ENCODE results near the gene MALSU1. TPM values are rescaled to one million over a fixed set of nuclear protein-coding genes. Genes with fewer than 3 reads are reported as not detected.

The MALSU1 gene
- total RNA-seq, 2 experiments from 2014 or later = 46.3 to 52.8 TPM

DNA sequence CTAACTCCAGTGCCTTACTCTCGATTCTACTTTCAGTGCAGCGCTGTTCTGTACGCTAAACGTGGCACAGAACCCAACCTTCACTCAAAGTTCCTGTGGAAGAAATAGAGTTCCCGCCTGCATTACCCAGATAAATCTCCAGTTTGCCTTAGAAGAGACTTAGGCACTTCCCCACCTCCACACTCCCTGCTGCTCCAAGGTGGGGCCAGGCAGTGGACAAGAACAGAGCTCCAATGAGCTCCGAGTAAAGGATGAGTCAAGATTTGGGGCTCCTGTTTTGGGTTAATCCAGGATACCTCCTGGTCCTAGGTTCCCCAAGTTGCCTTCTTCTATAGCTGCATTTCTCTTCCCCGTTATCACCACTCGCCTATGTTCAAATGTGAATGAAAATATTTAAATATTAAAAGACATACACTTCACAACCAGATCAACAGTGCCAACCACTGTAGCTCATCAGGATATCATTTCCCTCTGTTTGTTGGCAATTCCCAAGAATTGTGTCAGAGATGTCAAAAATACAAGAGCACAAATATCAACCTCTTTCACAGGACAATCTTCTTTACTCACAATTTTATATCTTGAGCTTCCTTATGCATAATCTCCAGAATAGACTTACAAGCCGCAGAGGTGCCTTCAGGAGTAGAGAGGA lies 48.0 kb downstream of the MALSU1 start:
- peaks cover 24% of the 10 kb centered on the region for H3K4me1 Mint-ChIP-seq
- POLR2A ChIA-PET = interaction anchor here (1.0 to 1.3 kb wide), 2 partner anchors 44 to 47 kb away, joined by 3 read pairs; no protein-coding TSS in a partner anchor
- H3K4me3 Mint-ChIP-seq = peak overlapping the region; percentile 53
- peak overlapping the region; percentile 72 for H3K27ac Mint-ChIP-seq
- ATAC-seq (ENCODE audit: low read depth) = no peak
- H3K9me3 Mint-ChIP-seq = no peaks in the 10 kb centered on the region
- DNase-seq = no peak
- peaks cover 1% of the 10 kb centered on the region for H3K36me3 Mint-ChIP-seq
- no peaks in the 10 kb centered on the region for H3K27me3 Mint-ChIP-seq

DNA sequence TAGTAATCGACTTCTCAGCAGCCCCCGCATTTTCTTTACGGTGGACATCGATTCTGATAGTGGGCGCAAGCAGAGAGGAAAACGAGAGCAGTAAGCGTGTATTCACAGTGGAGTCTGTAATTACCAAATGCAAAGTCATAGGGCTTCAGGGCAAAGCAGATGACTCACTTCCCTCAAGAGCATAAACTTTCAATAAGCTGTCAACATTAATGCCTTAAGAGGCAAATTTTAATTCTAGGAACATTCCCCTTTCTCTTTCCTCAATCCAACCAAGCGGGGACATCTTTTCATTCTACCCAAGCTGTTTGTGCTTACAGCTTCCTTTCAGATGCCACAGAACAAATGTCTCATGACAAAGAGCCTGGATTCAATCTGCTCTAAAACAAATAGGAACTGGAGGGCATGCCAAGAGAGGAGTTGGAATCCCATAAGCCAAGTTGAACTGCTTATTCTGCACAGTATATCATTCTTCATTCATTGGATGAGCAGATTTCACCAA lies 48.6 kb downstream of the MALSU1 start:
- POLR2A ChIA-PET = interaction anchor here (1.0 kb wide), 1 partner anchor 44 kb away, joined by 3 read pairs; no protein-coding TSS in a partner anchor
- H3K36me3 Mint-ChIP-seq = peaks cover 1% of the 10 kb centered on the region
- DNase-seq (no peak), ATAC-seq (ENCODE audit: low read depth) (no peak)
- no peaks in the 10 kb centered on the region for H3K9me3 Mint-ChIP-seq
- H3K27me3 Mint-ChIP-seq = no peaks in the 10 kb centered on the region
- no peak overlapping the region for H3K4me3 Mint-ChIP-seq
- H3K4me1 Mint-ChIP-seq = peaks cover 24% of the 10 kb centered on the region
- H3K27ac Mint-ChIP-seq = no peak overlapping the region

DNA sequence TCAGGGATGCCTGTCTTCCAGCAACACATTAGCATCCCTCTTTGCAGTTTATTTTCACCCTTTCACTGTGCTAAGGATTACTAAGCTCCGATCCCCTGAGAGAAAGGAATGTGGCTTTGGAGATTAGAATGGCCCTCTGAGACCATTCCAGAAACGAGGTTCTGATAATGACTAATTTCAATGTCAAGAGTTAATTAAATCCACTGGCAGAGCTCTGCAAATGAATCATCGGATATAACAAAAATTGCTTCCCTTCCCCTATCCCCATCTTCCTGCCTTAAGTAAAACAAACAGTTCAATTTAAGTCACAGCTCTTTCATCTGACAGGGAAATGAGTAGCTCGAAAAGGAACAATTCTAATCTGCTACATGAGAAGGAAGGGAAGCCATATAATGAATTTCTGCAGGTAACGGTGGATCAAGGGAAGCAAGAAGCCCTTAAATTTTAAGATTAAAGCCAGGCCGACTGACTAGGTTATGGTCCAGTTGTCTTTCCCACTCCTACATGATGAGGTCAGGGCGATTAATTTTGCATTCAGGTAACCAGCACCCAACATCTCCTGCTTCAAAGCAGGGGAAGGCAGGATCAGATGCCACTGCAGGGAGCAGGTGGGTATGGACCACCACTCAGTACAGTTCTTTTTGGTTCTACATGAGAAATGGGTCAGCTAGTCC lies 50.5 kb downstream of the MALSU1 start:
- no peak overlapping the region for H3K4me3 Mint-ChIP-seq
- peaks cover 10% of the 10 kb centered on the region for H3K27me3 Mint-ChIP-seq
- peaks cover 24% of the 10 kb centered on the region for H3K4me1 Mint-ChIP-seq
- DNase-seq (no peak), ATAC-seq (ENCODE audit: low read depth) (no peak)
- POLR2A ChIA-PET = interaction anchor here (0.5 to 0.9 kb wide), 2 partner anchors 147 to 367 kb away, joined by 3 read pairs; no protein-coding TSS in a partner anchor
- peaks cover 1% of the 10 kb centered on the region for H3K36me3 Mint-ChIP-seq
- no peaks in the 10 kb centered on the region for H3K9me3 Mint-ChIP-seq
- no peak overlapping the region for H3K27ac Mint-ChIP-seq

DNA sequence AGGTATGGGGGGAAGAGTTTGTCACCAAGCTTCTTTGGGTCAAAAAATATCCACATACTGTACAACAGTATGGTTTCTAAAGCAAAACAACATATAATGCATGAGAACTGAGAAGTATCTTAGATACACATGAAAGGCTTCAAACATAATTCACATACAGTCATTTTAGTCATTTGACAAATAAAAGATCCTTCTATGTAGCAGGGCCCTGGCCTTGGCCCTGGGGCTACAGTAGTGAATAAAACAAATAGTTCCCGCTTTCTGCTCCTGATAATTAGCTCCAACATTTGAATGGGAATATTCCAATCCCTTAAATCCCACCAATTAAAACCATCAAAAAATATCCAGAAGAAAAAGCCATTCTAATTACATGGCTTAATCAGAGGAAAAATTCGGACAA lies 51.3 kb downstream of the MALSU1 start:
- ATAC-seq (ENCODE audit: low read depth) (no peak), DNase-seq (no peak)
- Mint-ChIP-seq H3K9me3 (no peaks in the 10 kb centered on the region), H3K27ac (no peak overlapping the region), H3K27me3 (peaks cover 14% of the 10 kb centered on the region), H3K4me3 (no peak overlapping the region), H3K36me3 (peaks cover 1% of the 10 kb centered on the region), H3K4me1 (peaks cover 20% of the 10 kb centered on the region)
- POLR2A ChIA-PET = interaction anchor here (0.5 to 0.9 kb wide), 2 partner anchors 146 to 368 kb away, joined by 3 read pairs; no protein-coding TSS in a partner anchor

DNA sequence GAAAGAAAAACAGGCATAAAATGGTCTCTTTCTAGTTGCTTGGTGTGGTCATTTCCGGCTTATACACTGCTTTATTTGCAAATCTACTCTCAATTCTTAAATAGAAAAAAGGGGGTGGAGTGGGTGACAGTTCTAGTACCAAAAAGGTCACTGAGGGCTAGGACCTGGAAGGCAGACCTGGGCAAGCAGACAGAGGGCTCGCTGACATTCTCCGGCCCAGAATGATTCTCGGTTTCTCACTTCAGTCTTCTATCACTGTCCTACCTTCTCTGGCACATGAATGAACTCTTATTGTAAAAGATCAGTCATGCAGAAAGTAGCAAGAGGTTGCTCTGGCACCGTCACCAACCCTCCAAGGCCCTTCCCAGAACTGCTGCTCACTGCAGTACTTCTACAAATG lies 54.0 kb downstream of the MALSU1 start:
- Mint-ChIP-seq H3K9me3 (no peaks in the 10 kb centered on the region), H3K27ac (no peak overlapping the region), H3K4me3 (no peak overlapping the region), H3K27me3 (peaks cover 19% of the 10 kb centered on the region), H3K4me1 (peaks cover 8% of the 10 kb centered on the region), H3K36me3 (no peaks in the 10 kb centered on the region)
- no peak for ATAC-seq (ENCODE audit: low read depth)
- POLR2A ChIA-PET = no interaction called here
- DNase-seq = no peak

DNA sequence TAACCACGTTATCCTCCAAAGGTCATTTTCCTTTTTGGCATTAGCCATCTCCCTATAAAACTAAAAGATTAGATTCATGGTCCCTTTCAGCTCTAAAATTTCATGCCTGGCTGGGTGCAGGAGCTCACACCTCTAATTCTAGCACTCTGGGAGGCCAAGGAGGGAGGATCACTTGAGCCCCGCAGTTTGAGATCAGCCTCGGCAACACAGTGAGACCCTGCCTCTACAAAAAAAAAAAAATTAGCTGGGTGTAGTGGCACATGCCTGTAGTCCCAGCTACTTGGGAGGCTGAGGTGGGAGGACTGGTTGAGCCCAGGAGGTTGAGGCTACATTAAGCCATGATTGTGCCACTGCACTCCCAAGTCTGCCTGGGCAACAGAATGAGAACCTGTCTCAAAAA lies 57.0 kb downstream of the MALSU1 start:
- H3K27me3 Mint-ChIP-seq = peaks cover 29% of the 10 kb centered on the region
- DNase-seq (no peak), ATAC-seq (ENCODE audit: low read depth) (no peak)
- H3K9me3 Mint-ChIP-seq = no peaks in the 10 kb centered on the region
- no peak overlapping the region for H3K4me3 Mint-ChIP-seq
- peaks cover 8% of the 10 kb centered on the region for H3K4me1 Mint-ChIP-seq
- no peak overlapping the region for H3K27ac Mint-ChIP-seq
- H3K36me3 Mint-ChIP-seq = no peaks in the 10 kb centered on the region
- POLR2A ChIA-PET = interaction anchor here (0.7 kb wide), 1 partner anchor 83 kb away, joined by 3 read pairs; no protein-coding TSS in a partner anchor

DNA sequence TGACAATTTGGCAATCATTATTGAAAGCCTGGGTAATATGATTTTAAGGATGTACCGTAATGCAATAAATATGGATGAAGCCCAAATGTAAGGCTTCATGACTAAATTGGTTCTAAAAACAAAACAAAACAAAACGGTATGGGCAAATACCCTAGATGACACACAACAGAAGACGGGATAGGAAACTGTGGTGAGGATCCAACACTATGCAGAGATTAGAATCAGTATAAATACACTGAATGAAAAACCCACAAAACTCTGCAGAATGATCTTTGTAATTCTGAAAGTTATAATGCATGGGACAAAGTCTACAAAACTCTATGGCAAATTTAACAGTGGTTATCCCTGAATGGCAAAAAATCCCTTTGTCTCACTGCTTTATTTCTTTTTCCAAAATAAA lies 57.6 kb downstream of the MALSU1 start:
- DNase-seq = no peak
- Mint-ChIP-seq H3K27ac (no peak overlapping the region), H3K4me3 (peak overlapping the region; percentile 10), H3K36me3 (no peaks in the 10 kb centered on the region), H3K27me3 (peaks cover 29% of the 10 kb centered on the region), H3K4me1 (peaks cover 8% of the 10 kb centered on the region), H3K9me3 (no peaks in the 10 kb centered on the region)
- POLR2A ChIA-PET = no interaction called here
- peak; percentile 84 for ATAC-seq (ENCODE audit: low read depth)

DNA sequence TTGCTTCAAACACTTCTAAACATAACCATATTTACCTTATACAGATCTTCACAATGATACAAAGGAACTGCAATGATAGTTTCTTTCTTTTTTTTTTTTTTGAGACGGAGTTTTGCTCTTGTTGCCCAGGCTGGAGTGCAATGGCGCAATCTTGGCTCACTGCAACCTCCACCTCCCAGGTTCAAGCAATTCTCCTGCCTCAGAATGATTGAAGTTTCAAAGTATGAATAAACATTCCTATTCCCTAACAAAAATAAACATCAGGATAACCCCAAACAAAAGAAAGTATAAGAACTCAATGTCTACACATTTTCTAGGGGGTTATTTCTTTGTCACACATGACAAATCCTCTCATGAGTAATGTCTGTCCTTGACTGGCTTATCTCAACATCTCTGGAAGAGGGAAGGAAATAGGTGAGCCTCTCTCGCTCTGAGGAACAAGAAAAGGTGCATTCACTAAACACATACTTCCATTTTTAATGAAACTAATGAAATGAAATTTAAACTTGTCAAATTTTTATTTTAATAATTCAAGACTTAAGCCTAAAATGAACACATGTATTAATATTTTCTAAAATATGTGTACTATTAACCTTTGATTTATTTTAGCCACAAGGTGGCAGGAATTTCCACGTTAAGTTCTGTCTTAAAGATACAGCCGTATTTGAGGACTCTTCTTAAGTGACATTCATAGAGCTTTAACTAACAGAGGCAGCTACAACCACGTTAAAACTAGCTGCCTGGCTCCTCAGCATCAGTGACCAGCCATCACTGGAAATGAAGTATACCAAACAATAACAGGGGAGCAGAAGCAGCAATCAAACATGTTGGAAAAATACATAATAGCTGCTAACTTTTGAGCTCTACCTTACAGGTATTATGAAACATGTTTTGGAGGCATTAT lies 58.3 kb downstream of the MALSU1 start:
- H3K9me3 Mint-ChIP-seq = no peaks in the 10 kb centered on the region
- POLR2A ChIA-PET = interaction anchor here (0.5 to 0.9 kb wide), 2 partner anchors 172 to 182 kb away, joined by 3 to 5 read pairs; no protein-coding TSS in a partner anchor
- no peak overlapping the region for H3K4me3 Mint-ChIP-seq
- no peaks in the 10 kb centered on the region for H3K36me3 Mint-ChIP-seq
- no peak overlapping the region for H3K27ac Mint-ChIP-seq
- H3K4me1 Mint-ChIP-seq = peaks cover 8% of the 10 kb centered on the region
- ATAC-seq (ENCODE audit: low read depth) (peak; percentile 51), DNase-seq (no peak)
- H3K27me3 Mint-ChIP-seq = peaks cover 29% of the 10 kb centered on the region

DNA sequence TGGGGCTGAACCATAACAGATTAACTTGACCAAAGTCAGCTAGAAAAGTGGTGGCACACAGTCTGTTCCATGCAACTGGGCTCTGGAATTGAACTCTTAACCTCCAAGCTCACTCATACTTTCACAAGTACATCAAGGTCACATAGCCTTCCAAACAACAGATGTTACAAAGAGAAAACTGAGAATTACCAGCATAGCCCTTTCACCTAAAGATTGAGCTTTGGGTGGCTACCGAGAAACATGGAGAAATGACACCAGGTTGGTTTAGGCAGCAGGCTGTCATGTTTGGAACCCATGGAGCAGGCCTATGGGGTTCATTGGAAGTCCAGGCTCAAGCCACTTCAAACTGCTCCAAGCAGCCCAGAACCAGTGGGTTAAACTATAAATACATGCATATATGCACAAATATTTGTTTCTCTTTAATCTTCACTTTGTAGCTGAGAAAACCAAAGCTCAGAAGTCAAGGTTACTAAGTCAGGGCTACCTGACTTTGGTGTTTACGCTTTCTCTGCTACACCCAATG lies 59.1 kb downstream of the MALSU1 start:
- no peaks in the 10 kb centered on the region for H3K9me3 Mint-ChIP-seq
- no peak overlapping the region for H3K4me3 Mint-ChIP-seq
- H3K36me3 Mint-ChIP-seq = no peaks in the 10 kb centered on the region
- POLR2A ChIA-PET = interaction anchor here (0.5 to 0.9 kb wide), 2 partner anchors 171 to 181 kb away, joined by 3 to 5 read pairs; no protein-coding TSS in a partner anchor
- ATAC-seq (ENCODE audit: low read depth) (no peak), DNase-seq (no peak)
- peaks cover 8% of the 10 kb centered on the region for H3K4me1 Mint-ChIP-seq
- peaks cover 26% of the 10 kb centered on the region for H3K27me3 Mint-ChIP-seq
- no peak overlapping the region for H3K27ac Mint-ChIP-seq

Other genes starting within 250 kb of the MALSU1 start
- gene KLHL7, start 193.6 kb upstream of the MALSU1 start, total RNA-seq = 10 to 100 TPM; 18.8 to 20.1 TPM
- 10 to 100 TPM; 39.2 to 43.4 TPM for gene NUP42, start 117.3 kb upstream of the MALSU1 start, total RNA-seq
- 10 to 100 TPM; 19.5 to 25.3 TPM for gene GPNMB, start 52.6 kb upstream of the MALSU1 start, total RNA-seq
- gene IGF2BP3, start 171.2 kb downstream of the MALSU1 start, total RNA-seq = under 1 TPM; 0.37 to 0.94 TPM
- 100 to 1,000 TPM; 119 to 130 TPM for gene TRA2A, start 232.6 kb downstream of the MALSU1 start, total RNA-seq

Data from activated naive CD8-positive, alpha-beta T cell treated with anti-CD3 and anti-CD28 coated beads, Interleukin-2, amount 10 ng/mL, durations not matched to agents 7 days and 5 days (primary cell).